CD1c-positive myeloid dendritic cell (primary cell): ENCODE data around the gene PFDN6.
"Not testable (repeated sequence)": the region's sequence is repeated elsewhere in the genome, so short reads cannot be mapped to it uniquely, and the experiment has no call there.

Source experiments
- DNase-seq: peaks from one replicate; pipeline ENCODE4 v3.0.0-alpha.2; 2016; ENCODE audit errors: extremely low spot score

PFDN6 gene

DNA sequence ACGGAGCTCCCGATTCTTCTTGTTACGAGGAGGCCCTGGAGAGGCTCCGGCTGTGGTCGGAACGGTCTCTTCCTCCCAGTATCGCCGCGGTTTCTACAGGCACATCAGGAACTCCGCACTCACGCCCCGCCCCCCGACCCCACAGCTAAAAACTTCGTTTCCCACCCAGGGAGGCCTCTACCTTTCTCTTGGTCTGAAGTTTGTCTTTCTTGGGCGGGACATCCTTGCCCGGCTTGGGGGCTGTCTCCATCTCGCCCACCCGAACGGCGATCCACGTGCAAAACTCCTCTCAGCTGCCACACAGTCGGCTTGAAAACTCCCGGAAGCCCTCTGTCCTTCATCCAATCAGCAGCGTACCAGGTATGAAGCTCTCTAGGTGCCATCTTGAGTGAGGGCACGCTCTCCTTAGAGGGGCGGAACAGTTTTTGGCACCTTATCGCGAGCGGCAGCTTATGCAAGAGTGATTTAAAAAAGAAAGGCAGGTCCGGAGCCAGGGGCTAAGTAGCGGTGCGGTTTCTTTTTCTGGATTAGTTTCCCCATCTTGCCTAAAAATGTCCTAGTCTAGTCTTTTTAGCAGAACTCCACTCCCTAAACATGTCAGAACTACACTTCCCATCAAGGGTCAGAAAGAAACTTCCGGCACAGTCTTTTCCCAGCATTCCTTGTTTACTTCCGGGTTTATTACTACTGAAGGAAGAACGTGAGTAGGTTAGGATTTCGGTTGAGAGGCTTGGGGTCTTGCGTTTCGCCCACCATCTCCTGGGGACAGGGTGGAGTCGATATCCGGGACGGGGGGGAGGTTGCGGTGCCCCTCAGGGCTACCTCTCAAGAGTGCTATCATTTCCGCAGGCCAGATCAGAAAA, at the start of gene PFDN6, which contains the start of gene WDR46:
TSS of gene PFDN6 (plus strand) at position 681 of the 863 bp plus-strand sequence. CDS start 256 bp downstream, outside the sequence.
TSS of gene WDR46 (minus strand) at position 319 of the 863 bp plus-strand sequence. CDS start at position 250, 69 bp downstream.
- DNase-seq = peak; percentile 93

DNA sequence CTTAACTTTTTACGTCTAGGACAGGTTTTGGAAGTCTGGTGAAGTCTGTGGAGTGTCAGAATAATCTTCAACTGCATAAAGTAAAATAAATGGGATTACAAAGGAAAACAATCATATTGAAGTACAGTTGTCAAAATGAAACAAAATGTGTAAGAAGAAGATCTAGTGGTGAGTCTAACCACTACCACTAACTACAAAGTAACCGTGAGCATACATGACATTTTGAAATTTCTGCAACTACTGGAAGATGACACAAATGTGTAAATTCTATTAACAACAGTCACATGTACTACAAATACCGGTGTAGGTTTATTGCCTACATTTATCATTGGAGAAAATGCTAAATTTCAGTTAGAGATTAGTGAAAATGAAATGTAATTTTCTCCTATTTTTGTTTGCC, 47.4 kb upstream of the PFDN6 start:
- DNase-seq = no peak

DNA sequence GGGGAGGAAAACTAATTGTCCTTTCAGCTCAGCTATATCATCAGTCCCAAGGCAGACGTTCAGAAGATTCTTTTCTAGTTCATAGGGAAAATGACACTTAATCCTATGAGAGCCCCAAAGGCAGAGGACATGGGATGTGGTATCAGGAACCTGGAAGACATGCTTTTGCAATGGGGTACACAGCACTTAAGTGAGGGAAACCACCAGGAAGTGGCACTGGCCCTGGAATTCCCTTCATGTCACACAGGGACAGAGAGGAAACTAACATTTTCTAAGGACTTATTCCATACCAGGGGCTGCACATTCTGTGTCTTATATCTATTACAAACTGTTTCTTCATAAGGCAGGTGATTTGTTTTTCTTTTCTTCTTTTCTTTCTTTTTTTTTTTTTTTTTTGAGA, 45.9 kb upstream of the PFDN6 start:
- peak; percentile 3 for DNase-seq

DNA sequence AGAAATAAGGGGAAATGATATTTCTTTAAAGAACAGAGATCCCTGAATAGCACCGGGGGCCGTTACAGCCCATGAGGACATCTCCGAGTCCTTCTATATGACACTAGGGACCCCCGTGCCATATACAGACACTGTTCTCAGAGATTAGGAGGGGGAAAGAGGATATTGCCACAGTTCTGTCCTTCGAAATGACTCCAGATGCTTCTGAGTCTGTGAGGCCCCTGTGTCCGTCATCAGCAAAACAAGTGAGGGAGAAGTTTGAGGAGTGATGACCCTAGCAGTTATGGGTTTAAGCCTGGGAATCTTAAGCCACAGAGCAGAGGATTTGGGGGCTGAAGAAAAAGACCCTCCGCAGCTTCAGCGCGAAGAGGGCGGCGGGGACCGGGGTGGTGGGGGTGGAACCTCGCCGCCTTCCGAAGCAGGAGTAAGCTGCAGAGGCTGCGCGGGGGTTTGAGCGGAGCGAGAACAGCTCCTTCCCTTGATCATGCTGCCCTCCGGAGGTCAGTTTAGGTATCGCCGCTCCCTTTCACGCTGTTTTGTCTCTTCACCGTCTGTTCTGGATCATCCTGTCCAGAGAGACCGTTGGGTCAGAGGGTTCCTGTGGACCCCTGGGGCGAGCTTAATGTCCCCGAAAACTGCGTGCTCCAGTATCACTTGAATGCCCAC, 41.3 kb upstream of the PFDN6 start:
- DNase-seq = peak; percentile 91

DNA sequence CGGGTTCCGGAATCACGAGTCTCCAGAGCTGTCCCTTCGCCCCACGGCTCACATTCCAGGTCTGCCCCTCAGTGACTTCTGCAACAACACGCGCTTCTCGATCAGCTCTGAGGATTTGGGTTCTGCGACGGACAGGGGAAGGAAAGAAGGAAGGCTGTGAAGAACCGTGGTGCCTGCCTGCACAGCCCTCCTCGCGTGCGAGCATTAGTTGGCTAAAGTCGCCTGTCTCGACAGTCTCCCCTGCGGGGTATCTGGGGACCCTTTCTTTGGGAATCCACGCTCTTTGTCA, 40.8 kb upstream of the PFDN6 start:
- DNase-seq = no peak

DNA sequence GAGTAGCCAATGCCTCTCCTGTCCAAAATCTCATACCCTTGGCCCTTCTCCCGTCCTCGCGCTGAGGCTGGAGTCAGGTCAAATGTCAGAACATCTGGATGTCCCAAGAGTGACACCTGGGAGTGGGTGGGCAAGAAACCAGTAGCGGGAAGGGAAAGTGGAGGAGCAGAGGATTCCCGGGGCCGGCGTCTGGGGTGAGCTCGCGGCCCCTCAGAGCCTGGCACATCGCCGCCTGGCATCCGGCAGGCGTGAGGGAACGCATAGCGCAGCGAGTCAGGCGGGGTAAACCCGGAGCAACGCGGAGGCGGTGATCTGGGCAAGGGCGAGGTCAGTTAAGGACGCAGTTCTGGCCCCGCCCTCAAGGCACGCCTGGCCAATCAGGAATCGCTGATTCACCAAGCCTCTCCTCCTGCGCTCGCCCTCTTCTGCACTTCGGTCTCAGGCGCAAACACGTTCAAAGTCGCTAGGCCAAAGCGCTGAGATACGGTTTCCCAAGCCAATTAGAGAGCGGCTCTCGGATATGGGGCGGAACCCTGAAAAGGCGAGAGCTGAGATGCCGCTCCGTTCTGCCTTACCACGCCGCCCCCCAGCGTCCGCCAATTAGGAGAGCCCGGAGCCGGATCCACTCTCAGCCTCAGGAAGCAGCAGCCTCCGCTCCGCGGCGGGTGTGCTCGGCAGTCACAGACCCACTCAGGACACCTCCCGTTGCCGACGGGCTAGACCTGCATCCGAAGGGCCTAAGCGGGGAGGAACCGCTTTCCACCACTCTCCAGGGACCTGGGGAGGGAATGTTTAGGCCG, 40.3 kb upstream of the PFDN6 start:
- peak; percentile 99 for DNase-seq

DNA sequence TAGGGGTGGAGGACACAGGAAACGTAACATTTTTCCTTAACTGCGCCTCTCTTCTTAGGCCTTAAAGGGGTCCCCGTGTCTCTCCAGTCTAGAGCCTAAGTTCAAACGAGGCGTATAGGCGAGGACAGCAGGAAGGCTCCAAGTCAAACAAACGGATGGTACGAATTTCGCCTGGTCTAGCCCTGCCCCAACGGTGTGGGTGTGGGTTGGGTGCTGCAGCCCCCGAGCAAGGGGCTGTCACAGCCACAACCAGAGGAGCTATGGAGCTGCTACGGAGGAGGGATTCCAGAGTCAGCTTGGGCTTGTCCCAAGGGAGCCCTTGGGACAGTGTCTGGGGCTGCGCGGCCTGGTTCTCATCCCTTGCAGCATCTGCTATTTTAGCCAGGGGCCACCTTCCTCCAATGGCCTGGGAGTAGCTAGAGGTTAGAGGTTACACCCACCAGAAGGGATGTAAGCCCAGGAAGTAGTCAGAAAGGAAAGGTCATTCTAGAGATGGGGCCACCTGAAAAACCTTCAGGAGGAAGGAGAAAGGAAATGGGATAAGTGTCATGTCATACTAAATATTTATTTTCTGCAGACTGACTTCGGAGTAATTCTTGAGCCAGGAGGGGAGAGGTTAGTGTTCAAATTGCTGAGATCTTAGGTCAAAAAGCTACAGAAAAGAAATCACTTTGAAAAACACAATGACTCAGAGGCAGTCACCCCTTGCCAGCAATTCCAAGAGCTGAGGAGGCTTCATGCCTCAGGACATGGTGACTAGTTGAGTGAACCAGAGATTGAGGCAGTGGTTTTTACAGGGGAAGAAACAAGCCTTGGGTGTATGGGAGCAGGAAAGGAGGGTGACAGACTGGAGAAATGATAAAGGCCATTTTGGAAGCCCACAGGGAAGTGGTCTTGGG, 39.4 kb upstream of the PFDN6 start:
- DNase-seq = no peak

DNA sequence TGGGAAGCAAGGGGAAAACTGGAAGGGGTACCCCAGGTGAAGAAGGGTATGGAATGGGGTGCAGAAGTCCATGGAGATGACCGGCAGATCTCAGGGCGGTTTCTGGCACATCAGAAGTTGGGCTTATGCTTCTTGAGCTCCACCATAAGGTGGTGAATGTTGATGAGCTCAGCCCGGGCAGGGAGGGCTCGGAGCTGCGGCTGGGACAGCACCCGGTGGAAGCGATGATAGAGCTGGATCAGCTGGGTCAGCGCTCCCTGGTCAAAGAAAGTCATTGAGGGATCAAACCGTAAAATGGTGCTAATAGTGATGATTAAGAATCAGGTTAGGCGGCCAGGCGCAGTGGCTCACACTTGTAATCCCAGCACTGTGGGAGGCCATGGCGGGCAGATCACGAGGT, 38.7 kb upstream of the PFDN6 start:
- DNase-seq = no peak

DNA sequence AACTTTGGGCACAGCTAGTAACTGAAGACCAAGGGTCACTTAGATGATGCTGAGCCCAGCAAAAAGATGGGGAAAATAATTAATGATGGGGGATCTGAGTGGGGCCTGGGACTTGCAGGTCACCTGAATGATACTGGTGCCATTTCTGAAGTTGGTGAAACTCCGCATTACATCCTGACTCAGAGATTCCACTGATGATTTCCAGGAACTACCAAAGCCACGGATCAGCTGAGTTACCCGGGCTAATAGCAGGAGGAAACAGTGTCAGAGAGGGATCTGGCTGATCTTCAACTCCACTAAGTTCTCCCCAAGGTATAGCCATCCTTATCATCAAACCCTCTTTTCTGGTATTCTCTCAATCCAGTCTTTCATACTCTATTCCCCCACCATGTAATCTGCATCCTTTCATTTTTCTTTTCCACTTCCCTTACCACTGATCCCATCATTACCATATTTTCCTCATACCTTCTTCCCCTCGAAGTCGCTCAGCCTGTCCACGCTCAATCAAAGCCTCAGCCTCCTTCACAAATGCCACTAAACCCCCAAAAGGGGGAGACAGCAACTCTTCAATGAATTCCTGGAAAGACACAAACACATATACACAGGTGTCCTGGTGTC, 37.9 kb upstream of the PFDN6 start:
- peak; percentile 7 for DNase-seq

DNA sequence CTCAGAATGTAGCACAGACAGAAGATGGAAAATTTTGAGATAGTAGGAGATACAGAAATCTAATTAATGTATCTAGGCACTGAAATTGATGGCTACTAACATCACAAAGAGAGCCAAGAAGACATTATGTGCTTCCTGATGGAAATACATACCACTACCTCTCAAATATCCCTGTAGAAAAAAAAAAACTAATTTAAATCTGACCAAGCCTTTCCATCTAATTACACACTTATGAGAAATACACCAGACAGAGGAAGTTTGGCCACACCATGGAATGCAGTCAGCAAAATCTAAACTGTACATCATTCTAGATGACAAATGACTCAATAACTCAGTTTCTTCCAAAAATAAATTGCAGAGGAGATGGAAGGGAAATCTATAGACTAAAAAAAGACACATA, 36.6 kb upstream of the PFDN6 start:
- DNase-seq = no peak

DNA sequence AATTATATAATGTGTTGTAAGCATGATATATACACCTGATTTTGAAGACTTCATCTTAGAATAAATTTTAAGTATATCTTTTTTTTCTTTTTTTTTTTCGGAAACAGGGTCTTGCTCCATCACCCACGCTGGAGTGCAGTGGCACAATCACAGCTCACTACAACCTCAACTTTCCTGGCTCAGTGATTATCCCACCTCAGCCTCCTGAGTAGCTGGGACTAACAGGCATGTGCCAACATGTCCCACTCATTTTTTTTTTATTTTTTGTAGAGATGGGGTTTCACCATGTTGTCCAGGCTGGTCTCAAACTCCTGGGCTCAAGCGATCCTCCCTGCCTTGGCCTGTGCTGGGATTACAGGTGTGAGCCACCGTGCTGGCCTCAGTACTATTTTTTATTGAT, 34.8 kb upstream of the PFDN6 start:
- DNase-seq = no peak

DNA sequence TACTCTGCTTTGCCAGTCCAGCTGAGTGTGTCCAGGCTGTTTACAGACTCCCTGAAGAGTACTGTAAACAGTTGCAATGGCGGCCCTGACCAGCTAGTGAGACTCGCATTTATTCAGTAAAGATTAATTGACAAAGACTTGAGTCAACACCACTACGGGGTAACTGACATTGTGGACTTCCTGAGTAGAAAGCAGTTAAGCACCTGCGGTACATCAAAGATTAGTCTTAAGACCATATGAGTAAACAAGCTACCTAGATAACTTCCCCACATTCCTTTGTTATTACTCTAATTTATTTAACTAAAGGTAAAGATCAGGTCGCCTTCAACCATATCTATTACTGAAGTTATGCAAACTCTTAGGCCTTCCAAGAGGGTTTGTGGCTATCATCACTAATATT, 30.4 kb upstream of the PFDN6 start:
- DNase-seq = no peak

DNA sequence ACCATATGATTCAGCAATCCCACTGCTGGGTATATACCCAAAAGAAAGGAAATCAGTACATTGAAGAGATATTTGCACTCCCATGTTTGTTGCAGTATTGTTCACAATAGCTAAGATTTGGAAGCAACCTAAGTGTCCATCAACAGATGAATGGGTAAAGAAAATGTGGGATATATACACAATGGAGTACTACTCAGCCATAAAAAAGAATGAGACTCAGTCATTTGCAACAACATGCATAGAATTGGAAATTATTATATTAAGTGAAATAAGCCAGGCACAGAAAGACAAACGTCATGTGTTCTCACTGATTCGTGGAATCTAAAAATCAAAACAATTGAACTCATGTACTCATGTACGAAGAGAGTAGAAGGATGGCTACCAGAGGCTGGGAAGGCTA, 26.9 kb upstream of the PFDN6 start:
- DNase-seq = not testable (repeated sequence)

DNA sequence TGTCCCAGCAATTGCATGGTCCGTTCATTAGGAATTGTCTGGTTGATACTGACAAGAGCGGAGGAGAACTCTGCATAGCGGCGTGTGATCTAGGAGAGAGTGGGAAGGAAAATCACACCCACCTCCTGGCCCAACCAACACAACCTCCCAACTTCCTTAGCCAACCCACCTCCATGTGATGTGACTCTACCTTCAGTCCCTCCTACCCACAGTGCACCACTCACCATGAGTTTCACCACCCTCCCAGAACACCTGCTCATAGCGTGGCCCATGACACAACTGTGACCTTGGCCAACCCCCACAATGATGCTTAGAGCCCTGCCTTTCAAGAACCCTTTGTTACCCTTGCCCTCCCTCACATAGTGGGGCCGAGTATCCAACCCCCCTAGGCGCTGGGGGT, 25.4 kb upstream of the PFDN6 start:
- DNase-seq = no peak

DNA sequence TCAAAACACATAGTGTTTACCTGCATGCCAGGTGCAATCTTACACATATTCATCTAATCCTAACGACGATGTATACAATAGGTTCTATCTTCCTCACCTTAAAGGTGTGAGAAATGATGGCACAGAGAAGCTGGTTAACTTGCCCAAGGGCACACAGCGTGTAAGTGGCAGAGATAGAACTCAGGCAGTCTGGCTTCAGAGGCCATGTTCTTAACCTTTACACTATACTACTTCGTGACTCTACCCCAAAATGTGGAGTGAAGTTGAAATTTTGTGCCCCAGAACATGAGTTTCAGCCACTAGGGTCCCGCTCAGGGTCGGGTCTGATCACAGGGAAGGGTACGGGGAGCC, 18.3 kb upstream of the PFDN6 start:
- no peak for DNase-seq

DNA sequence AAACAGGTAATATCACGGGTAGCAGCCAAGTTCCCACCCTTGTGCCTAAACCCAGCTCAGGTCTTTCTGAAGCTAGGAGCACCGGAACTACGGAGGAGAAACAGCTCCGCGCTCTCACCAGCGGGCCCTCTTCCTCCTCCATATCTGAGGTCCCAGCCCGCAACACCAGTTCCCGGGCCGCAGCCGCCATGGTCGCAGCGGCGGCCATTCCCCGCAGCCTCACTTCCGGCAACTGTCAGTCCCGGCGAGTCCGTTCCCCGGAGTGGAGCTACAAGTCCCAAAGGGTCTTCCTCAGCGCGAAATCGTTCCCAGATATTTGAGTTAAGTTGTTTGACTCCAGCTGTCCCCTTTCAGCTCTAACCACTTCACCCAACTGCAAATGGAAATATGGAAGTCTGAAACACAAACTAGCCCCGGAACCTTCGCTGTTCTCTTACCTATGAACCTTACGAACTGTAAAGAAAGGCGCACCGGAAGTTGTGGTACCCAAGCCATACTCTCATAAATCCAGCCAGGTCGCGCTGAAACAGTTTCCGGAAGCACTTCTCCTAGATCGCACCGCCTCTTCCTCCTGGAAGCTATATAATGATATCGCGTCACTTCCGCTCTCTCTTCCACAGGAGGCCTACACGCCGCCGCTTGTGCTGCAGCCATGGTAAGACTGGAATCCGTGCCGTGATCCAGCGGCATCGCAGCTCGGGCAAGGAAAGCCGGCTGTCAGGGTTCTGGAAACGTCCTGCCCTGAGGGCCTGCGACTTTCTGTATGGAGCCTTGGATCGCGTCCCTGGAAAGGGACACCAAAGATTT, 17.7 kb upstream of the PFDN6 start, which contains the start of the genes RPS18 and VPS52:
TSS of gene RPS18 (plus strand) at position 608 of the 807 bp plus-strand sequence. CDS start at position 653, 45 bp downstream.
TSS of gene VPS52 (minus strand) at position 409 of the 807 bp plus-strand sequence. CDS start at position 208, 201 bp downstream.
- peak; percentile 99 for DNase-seq

DNA sequence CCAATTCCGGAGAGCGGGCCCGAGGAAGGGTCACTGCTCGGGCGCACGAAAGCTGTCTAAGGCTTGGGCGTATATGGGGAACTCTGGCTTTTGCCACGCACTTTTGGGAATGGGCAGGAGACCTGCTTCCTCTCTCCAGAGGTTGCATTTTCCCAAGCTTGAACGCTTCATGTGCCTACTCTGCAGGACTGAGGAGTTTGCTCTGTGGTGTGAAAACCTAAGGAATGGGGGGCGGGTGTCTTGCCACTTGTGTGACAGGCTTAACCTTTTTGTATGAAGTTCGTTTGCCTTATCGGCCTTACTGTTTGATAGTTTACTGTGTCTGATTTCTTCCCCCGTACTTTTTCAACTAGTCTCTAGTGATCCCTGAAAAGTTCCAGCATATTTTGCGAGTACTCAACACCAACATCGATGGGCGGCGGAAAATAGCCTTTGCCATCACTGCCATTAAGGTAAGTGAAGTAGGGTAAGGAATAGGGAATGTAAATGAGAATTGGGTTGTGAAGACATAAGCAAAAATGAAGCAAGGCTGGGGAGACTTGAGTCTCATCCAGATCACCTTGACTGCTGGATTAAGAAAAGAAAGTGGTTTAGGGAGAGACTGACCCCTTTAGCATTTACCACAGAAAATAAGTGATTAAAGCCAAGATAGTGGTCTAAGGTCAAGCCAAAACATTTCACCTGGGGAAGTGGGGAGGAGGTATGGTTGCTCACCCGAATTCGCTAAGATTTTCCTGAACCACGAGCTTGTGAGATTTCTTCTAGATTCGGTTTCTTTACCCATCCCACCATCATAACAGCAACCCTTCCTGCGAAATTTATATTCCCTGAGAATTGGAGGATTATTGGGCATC, 16.9 kb upstream of the PFDN6 start:
- DNase-seq = no peak

DNA sequence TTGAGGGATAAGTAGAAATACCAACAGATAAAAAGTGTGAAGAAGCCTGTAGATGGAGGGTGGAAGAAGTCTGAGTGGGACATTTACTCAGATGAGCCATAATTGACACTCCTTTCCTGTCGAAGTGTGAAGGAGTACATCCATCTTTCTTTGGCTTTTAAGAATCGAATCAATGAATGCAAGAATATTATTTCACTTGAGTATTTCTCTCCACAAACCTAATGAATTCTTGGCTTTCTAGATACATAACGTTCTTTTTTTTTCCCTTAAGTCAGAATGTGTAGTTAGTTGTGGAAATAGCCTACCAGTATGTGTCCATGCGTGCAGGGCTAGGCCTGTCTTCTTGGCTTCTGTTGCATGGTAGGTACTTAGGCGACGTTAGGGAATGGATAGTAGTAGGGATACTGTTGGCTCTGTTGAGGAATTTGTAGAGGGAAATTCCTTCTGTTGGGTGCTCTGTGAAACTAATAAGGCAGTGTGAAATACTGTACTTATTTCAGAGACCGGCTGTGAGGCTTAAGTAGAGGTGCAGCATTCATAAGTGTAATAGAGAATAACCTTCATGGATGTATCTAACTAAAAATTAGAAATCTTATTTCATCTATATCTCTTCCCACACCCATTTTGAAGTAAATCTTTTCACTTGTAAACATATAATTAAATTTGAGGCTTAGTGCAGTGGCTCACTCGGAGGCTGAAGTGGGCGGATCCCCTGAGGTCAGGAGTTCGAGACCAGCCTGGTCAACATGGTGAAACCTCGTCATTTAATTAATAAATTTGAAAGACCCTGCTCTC, 16.1 kb upstream of the PFDN6 start:
- DNase-seq = no peak
